ENCODE data around the gene CD209.

CD209 gene

GRCh38 chr19:7736148-7736547 is 11.2 kb downstream of the CD209 start:
- no peak for DNase-seq

GRCh38 chr19:7734220-7735203 is 12.8 kb downstream of the CD209 start:
- DNase-seq: no peak

DNA sequence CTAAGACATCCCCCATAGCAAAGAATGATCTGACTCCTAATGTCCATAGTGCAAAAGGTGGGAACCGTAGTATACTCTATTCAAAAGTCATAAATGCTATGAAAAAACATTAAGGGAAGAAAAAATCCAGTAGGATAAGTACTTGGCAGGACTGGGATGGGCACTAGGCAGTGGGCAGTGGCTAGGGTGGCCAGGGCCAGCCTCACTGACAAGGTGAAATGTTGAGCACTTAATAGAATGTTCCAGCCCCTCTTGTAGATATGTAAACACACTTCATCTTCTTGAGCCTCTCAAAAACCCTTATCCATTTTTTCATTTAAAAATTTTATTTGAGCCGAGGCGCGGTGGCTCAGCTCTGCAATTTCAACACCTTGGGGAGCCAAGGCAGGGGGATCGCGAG is 14.0 kb downstream of the CD209 start:
- no peak for DNase-seq

GRCh38 chr19:7732045-7732444 is 15.3 kb downstream of the CD209 start, which contains the start of gene CLEC4G:
CLEC4G (minus strand) TSS chr19:7732110; CDS start chr19:7732102, 8 bp downstream.
- DNase-seq: no peak

GRCh38 chr19:7731615-7732014 is 15.7 kb downstream of the CD209 start:
- no peak for DNase-seq

- DNase-seq: no peak
Observed at GRCh38 chr19:7731218-7731595, 16.1 kb downstream of the CD209 start.

DNA sequence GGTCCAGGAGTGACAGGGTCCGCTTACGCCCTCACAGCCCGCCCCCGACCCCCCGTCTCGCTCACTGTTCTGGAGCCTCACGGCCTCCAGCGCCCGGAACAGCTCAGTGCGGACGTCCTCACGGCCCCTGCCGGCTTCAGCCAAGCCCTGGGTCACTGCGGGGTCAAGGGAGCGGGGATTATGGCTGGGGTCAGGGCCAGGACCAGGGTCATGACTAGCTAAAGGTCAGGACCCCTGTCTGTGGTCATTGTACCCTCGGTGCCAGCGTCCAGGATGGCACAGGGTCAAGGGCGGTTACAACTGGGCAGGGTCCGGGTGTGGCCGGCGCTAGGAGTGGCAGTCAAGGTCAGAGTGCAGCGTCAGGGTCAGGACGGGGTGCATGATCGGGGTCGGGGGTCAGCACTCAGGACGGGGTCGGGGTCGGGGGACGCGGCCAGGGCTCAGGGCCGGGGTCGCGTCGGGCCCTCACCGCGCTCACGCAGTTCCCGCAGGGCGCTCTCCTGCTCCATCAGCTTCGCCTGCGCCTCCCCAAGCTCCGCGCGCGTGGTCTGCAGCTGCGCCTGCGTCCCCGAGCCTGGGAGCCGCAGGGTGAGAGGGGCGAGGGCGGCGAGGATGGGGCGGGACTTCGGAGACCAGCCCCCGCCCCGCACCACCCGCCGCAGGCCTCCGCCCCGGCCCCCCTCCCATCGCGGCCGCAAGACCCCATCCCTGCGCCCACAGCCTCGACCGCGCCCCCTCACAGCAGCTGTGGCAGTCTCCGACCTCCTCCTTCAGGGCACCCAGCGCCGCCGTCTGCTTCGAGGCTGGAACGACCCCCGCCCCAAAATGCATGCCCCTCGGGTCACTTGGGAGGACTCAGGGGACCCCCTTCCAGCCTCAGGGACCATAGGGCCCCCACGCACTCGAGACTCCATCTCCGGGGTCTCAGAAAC is 16.8 kb downstream of the CD209 start:
- no peak for DNase-seq

- peak; percentile 37 for DNase-seq
Observed at GRCh38 chr19:7729831-7730285, 17.5 kb downstream of the CD209 start.

DNA sequence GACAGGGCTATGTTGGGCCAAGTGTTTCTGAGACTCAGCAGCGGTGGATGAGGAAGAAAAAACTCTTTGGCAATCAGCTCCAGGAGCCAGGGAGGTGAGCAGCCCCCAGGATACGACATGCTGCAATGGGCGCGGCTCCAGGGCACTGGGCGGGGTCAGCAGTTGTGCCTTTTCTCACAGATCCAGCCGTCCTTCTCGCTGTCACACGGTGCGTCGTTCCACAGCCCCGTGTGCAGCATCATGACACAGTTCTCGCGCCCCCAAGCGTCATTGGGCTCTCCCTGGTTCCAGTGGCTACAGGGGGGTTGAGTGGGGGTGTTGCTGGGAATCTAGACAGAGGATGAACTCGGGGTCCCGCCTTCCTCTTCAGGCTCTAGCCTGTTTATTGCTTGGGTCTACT is 18.1 kb downstream of the CD209 start:
- DNase-seq: peak; percentile 26

DNA sequence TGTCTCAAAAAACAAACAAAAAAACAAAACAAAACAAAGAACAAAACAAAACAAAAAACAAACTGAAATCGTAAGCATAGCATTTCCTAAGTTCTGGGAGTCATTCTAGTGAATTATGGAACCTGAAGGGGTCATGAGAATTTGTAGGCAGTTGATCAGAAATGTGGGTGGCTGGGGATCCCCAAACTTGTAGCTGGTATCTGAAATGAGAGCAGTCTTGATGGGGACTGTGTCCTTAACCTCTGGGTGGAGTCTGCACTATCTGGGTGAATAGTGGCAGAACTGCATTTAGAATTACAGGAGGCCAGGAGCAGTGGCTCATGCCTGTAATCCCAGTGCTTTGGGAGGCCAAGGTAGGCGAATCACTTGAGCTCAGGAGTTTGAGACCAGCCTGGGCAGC is 21.5 kb downstream of the CD209 start:
- no peak for DNase-seq

DNA sequence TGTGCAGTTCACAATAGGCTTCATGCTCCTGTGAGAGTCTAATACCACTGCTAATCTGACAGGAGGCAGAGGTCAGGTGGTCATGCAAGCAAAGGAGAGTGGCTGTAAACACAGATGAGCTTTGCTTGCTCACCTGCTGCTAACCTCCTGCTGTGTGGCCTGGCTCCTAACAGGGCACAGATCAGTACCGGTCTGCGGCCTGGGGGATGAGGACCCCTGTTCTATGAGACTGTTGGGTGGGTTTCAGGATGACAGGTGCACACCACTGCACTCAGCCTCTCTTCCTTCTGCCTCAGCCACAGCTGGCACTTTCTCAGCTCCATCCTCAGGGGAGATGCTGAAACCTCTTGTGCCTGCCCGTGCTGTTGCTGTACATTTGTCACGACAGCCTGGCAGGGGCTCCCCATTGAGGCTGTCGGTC is 25.1 kb downstream of the CD209 start:
- no peak for DNase-seq

DNA sequence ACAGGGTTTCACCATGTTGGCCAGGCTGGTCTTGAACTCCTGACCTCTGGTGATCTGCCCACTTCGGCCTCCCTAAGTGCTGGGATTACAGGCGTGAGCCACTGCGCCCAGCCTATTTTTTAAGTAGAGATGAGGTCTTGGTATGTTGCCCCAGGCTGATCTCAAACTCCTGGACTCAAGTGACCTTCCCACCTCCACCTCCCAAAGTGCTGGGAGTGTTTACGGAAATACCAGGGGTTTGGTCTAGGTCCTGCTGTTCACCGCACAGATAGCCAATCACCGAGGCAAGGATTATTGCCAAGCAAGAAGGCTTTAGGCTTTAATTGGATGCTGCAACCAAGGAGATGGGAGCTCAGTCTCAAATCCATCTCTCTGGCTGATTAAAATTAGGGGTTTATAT is 27.0 kb downstream of the CD209 start:
- no peak for DNase-seq

DNA sequence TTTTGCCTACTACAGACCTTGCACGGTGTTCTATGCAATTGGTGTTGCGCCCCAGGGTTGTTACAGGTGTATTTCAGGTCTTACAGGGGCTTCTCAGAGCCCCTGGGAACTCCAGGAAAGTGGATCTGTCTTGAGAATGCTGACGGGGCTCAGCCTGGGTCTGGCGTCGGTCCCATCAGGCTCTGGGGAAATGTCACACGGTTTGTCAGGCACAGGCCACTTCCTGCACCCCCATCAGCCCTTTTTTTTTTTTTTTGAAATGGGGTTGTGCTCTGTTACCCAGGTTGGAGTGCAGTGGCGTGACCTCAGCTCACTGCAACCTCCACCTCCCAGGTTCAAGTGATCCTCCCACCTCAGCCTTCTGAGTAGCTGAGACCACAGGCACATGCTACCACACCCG is 28.7 kb downstream of the CD209 start:
- peak; percentile 38 for DNase-seq

GRCh38 chr19:7716762-7717161 is 30.6 kb downstream of the CD209 start:
- DNase-seq: no peak

- DNase-seq: no peak
Observed at GRCh38 chr19:7715671-7716070, 31.7 kb downstream of the CD209 start.

DNA sequence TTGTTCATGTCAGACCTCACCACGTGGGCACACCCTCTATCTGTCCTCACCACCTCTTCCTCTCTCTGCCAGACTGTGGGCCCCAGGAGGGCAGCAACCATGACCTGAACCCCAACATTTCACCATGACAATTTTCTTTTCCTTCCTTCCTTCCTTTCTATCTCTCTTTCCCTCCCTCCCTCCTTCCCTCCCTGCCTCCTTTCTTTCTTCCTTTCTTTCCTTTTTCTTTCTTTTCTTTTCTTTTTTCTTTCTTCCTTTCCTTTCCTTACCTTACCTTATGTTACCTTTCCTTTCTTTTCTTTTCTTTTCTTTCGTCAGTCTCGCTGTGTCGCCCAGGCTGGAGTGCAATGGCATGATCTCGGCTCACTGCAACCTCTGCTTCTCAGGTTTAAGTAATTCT is 36.7 kb downstream of the CD209 start:
- DNase-seq: no peak

DNA sequence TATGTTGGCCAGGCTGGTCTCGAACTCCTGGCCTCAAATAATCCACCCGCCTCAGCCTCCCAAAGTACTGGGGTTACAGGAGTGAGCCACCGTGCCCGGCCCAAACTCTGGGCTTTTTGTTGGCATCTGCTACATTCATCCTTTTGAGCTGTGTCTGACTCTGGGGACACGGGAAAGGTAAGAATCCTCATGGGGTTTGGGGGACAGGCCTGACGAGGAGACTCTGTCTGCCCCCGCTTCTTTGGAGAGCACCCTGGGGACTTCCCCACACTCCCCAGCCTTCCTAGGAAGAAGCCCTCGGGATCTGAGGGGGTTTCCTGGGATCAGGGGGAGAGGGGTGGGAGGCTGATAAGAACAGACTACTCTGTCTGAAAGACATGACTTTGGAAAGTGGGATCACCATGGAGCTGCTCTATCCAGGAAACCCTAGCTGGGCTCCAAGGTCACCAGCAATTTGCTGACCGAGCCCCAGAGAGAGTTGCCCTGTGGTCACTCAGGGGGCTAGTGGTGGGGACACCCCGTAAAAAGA is 37.3 kb downstream of the CD209 start:
- DNase-seq: no peak

- DNase-seq: no peak
Observed at GRCh38 chr19:7706955-7707456, 40.3 kb downstream of the CD209 start.

- DNase-seq: no peak
Observed at GRCh38 chr19:7706188-7706954, 41.0 kb downstream of the CD209 start.

DNA sequence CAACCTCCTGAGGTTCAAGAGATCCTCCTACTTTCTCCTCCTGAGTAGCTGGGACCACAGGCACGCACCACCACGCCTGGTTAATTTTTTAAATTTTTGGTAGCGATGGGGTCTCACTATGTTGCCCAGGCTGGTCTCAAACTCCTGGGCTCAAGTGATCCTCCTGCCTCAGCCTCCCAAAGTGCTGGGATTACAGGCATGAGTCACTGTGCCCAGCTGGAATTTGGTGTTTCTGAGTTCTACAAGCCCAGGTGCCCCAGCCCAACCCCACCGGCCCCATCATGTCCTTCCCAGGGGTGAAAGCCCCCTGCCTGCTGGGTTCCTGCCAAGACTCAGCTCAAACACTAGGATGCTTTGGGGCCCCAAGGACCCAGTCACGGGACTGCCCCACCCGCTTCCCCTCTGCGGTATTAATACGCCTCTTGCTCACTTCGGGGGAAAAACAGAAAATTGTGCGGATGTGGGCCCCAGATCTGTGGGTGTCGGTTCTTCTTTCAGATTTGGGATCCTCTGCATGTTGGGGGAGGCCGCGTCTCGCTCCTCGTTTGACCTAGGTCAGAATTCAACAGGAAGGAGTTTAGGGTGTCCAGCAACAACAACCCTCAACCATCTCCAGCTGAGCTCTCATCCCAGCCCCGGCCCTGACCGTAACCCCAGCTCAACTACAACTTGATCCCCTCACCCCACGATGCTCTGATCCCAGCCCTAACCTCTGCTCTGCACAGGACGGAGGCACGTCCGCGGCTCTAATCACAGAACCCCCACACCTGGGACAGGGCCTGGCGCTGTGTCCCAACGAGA is 41.7 kb downstream of the CD209 start:
- DNase-seq: peak; percentile 81

Data from CD4-positive, alpha-beta T cell treated with Interleukin-6 for 4 hours (primary cell).